COLO829 (cell line): ENCODE results near the gene BMF.
"Not testable (repeated sequence)": the region's sequence is repeated elsewhere in the genome, so short reads cannot be mapped to it uniquely, and the experiment has no call there.

Experiments used
- DNase-seq: peaks from one replicate; pipeline ENCODE4 v3.0.0; 2012; ENCODE audit warnings: low spot score

The BMF gene

DNA sequence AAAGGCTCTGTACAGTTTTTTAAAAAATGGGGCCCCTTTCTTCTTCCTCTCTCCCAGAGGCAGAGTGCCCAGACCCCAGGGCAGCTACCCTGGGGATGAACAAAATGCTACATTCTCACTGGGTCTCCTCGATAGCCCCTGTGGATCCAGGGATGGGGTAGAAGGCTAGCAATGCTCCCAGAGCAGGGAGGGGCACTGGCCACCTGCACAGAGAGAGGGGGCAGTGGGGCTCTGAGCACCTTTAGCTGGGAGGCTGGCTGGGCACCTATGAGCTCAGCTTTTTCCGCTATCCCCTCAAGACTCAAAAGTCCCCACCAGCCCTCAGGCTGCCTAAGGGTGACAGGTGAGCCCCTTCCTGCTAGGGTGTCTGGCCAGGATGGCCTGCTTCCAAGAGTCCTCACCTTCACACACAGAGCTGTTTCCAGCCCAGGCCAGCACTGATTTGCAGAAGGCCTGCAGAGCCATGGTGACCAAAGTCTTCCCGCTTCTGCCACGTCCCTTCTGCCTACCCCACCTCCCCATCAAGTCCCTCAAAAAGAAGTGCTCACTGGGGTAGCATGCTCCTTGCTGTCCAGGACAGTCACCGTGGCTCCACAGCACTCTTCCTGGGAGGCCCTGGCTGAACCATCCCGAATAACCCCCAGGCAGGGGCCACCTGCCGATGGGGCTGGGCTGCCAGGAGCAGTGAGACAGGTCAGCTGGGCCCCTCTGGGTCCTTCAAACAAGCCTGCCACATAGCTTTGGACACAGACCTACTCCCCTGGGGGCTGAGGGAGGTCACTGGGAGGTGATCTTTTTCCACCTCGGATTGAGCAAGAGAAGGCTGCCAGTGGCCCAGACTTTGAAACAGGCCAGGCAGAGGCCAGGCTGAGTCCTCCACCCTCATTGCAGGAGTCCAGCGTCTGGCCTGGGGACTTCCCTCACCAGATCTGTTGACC, 20.4 kb downstream of the BMF start:
- no peak for DNase-seq

DNA sequence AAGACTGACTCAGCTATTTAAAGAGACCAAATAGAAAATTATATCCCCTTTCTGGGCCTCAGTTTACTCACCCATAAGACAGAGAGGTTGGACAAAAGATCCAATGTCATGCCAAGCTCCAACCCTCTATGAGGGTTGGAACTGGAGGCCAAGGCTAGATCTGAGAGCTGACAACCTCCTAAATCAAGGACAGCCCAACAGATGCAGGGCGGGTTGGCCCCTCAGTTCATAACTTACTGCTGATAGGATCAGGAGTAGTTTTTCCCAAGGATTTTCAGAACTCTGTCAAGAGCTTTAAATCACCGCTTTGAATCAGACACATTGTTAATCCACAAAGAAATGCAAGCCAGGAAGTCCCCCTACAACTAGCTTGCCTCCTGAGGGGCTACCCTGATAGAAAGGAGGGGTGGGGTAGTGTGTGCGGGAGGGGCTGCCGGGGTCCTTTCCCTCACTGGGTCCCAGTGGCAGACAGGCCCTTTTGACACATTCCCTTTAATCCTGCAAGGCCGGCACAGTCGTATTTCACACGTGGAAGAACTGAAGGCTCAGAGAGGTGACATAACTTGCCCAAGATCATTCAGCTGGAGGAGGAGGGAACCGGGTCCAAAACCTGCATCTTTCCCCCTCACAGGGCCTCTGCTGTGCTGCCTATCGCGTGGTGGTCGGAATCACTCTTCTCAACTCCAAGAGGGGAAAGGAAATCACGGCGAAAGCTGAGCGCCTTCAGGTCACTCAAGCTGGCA, 21.4 kb downstream of the BMF start:
- no peak for DNase-seq

DNA sequence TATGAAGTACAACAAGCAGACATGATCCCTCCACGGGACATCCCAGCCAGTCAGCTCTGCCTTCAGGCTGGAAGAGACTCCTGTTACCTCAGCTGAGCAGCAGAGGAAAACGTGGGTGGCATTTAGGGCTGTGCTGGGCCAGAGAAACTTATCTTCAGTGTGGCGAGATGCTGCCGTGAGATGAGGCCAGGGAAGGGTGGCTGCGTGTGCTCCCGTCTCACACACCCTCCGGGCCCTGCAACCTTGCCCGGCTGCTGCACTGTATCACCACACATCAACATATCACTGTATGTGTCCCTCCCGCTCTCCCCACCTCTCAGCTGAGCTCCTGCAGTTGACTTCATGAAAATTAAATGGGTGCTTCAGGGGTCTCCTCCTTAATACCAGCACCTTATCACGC, 23.4 kb downstream of the BMF start:
- no peak for DNase-seq

DNA sequence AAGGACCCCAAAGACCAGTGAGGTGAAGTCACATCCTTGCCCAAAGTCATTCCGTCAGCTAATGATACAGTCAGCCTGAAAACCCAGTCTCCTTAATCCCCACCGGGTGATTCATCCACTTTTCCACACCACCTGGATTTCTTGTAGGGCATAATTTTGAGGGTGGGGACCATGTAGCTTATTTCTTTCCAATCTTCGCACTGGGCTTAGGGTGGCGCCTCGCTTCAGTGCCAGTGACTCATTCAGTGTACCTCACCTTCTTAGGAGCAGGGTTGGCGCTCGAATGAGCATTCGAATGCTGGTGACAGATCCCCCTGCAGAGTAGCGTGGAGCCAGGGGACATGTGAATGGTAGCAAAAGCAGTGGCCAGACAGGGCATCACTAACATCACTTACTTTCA, 24.0 kb downstream of the BMF start:
- DNase-seq, result no peak

DNA sequence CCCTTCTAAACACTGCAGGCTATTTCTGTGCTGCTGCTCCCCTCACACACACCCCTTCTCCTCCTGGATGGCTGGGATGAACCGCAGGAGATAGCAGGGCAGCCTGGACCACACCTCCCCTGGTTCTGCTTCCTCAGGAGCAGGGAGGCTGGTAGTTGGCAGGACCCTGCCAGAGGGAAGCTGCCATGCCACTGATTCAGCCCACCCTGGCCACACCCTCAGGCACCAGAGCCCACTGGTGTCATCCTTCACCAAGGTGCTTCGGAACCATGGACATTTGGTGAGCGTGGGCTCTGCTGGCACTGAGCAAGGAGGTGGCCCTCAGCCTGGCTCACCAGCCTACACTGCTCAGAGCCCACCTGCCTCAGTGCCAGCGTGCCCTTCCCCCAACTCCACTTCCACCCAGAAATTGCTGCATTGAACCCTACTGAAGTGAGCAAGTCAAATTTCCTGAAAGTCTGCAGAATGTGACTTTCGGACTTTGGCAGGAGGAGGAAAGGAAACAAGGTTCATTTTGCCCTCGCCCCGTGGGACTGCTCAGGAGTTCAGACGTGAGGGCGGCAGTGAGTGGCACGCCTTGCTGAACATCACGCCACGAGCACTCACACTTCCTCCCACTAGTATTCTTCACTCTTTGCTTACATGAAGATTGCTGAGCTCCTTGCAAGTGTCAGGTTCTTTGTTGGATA, 26.3 kb downstream of the BMF start:
- DNase-seq, result no peak

DNA sequence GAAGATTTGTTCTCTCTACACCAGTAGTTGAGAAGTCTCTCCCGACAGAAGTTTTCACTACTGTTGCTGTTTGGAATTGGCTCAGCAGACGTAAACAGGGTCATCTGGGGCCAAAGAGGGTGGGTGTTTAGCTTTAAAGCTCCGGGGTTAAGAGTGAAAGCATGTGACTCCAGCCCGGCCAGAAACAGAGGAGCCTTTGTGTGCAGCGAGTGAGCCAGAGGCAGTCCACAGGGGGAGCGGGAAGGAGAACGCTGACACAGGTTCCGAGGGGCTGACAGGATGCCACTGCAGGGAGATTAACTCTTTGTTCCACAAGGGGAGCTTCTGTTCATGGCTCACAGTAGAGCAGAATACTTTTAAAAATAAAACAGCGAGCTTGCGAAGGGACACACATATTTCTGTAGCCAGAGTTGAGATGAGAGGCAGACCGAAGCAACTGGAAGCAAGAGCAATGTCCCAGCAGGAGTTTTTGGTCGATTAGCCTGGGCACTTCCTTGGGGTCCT, 26.9 kb downstream of the BMF start:
- DNase-seq, result peak; percentile 87

DNA sequence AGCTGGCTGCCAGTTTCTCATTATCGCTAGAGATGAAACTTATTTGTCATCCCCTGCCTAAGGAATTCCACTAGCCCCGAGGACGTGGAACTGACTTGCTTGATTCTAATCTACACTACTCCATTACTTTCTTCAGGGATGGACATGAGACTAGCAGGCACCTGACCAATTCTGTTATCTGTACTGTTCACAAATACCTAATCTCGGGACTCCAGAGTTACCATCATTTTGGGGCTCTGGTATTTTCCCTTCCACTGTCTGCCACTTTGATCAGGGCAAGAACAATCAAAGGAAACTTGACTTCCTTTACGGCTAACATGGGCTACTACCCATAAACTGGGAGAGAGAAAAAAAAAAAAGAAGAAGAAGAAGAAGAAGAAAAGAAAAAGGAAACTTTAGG, 27.8 kb downstream of the BMF start:
- no peak for DNase-seq

DNA sequence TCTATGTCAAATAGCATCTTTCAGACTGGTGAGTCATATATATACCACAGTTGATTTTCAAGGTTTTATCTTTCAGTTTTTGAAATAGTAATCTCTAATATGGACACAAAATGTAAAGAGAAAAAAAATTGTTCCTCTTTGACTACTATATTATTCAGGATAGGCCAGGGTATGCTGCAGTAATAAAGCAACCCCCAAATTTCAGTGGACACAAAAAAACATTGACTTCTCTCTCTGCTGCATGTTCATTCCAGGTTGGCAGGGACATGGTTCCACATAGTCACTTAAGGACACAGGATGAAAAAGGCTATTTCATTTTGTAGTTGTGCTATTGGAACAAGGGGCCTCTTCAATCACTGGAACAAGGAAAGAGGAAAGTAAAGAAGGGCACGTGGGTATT, 28.6 kb downstream of the BMF start:
- no peak for DNase-seq

DNA sequence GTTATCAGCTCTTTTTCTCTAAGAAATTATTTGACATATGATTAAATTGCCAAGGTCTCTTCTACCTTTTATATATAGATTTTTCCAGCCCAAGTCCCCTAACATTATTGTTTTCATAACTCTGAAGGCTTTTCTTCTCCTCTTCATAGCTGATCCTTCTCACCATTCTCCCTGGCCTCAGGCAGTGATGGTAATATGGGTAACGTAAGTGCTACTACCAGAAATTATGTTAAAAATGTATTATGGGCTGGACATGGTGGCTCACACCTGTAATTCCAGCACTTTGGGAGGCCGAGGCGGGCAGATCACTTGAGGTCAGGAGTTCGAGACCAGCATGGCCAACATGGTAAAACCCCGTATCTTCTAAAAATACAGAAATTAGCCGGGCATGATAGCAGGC, 29.2 kb downstream of the BMF start:
- no peak for DNase-seq

DNA sequence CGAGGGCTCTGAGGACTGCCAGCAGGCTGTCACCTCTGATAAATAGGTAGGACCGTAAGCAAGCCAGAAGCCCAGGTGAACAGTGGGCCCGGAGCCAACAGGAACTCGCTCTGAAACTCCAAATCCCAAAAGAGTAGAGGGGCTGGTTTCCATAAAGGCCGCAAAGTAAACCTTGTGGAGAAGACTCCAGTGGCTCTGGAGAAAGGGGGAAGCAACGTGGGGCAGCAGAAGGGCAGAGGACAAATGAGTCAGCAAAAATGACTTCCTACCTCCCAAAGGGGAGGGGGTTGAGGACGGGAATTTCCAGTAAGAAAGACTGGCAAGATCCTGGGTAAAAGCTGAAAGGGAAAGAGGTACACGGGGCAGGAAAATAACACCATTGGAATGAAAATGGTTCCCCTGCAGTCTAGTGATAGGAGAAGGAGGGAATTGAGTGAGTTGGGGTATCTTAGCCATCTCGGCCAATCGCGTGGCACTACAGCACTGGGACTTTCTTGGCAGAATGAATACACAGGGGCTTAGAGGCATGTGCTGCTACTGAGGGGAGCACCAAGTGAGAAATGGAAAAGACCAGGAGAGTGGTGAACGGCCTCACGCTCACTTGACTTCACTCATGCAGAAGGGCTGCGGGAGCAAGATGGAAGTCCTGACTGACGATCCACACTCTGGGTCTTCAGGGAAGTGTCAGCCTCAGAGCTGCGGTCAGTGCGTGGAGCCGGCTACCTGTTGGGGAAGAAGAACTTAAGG, 33.2 kb downstream of the BMF start:
- no peak for DNase-seq

DNA sequence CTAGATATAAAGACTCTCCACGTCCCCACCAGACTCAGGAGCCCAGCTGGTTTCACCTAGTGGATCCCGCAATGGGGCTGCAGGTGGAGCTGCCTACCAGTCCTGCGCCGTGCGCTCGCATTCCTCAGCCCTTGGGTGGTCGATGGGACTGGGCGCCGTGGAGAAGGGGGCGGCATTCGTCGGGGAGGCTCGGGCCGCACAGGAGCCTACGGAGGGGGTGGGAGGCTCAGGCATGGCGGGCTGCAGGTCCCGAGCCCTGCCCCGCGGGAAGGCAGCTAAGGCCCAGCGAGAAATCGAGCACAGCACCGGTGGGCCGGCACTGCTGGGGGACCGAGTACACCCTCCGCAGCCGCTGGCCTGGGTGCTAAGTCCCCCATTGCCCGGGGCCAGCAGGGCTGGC, 34.0 kb downstream of the BMF start:
- DNase-seq, result not testable (repeated sequence)

DNA sequence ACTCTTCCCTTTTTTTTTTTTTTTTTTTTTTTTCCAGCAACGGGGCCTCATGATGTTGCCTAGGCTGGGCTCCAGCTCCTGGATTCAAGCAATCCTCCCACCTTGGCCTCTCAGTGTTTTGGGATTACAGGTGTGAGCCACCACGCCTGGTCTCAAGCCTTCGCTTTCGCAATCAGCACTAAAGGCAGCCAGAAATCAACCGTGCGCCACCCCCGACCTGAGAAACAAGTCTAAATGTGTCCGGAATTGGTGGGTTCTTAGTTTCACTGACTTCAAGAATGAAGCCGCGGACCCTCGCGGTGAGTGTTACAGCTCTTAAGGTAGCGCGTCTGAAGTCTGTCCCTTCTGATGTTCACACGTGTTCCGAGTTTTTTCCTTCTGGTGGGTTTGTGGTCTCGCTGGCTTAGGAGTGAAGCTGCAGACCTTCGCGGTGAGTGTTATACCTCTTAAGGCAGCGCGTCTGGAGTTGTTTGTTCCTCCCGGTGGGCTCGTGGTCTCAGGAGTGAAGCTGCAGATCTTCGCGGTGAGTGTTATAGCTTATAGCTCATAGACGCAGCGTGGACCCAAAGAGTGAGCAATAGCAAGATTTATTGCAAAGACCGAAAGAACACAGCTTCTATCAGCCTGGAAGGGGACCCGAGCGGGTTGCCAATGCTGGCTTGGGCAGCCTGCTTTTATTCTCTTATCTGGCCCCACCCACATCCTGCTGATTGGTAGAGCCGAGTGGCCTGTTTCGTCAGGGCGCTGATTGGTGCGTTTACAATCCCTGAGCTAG, 34.8 kb downstream of the BMF start:
- not testable (repeated sequence) for DNase-seq

DNA sequence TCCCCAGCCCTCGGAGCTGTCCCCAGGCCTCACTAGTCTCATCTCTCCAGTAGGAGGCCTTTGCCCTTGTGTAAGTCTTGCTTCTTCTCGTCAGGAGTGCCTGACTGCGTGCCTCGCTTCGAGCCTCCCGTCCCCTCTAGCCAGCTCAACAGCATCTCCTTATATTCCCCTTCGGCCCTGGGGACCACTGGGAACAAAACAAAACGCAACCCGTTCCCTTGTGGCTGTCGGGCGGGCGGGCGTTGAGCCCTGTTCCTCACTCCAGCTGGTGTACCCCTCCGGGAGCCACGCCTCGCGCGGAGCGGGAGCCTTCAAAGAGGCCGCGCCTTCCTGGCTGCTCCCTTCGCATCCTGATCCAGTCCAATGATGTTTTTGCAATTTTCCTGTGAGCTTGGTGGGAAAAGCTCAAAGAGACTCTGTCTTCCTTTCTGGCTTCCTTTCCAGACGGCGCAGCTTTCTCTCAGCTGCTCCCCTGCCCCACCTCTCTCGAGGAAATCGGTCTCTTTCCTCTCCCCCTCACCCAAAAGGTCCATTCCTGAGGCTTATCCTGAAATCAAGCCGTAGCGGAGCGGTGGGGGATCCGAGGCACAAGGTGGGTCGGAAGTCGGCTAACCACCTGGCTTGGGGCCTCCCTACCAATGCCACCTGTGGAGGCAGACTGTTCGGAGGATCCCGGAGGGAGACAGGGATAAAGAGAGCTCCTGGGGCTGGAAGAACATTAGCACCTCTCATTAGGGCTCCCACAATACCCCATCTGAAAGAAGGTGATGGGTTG, 36.3 kb downstream of the BMF start:
- no peak for DNase-seq

DNA sequence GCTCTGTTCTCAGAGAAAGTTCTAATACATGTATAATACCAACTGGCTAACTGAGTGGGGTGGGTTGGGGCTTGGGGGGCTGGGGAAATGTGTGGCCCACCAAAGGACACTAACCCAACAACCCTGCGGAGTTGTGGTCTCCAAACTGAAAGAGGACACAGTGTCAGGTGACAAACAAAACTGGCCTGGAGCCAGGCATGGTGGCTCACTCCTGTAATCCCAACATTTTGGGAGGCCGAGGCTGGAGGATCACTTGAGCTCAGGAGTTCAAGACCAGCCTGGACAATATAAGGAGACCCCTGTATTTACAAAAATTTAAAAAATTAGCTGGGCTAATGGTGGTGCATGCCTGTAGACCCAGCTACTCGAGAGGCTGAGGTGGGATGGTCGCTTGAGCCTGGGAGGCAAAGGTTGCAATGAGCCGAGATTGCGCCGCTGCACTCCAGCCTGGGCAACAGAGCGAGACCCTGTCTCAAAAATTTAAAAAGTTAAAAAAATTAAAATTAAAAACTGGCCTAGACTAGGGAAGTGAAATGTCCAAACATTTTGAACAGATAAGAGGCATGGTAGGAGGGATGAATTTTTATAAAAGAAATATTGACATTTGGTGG, 38.0 kb downstream of the BMF start:
- no peak for DNase-seq

DNA sequence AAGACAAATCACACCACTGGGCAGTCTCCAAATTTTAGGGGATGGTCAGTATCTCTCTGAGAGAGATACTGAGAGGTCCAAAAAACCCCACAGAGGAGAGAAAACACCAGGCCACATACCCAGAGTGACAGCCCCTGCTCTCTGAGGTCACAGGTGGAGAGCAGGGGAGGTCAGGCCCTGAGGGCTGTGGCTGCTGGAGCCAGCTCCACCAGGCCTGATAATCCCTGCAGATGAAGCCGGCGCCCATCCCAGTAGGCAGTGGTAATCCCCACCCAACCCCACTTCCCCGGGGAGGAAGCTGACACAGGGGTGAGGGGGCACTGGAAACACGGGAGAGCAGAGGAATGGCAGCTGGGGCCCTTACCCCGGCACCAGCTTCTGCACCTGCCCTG, 38.5 kb downstream of the BMF start:
- DNase-seq, result no peak

DNA sequence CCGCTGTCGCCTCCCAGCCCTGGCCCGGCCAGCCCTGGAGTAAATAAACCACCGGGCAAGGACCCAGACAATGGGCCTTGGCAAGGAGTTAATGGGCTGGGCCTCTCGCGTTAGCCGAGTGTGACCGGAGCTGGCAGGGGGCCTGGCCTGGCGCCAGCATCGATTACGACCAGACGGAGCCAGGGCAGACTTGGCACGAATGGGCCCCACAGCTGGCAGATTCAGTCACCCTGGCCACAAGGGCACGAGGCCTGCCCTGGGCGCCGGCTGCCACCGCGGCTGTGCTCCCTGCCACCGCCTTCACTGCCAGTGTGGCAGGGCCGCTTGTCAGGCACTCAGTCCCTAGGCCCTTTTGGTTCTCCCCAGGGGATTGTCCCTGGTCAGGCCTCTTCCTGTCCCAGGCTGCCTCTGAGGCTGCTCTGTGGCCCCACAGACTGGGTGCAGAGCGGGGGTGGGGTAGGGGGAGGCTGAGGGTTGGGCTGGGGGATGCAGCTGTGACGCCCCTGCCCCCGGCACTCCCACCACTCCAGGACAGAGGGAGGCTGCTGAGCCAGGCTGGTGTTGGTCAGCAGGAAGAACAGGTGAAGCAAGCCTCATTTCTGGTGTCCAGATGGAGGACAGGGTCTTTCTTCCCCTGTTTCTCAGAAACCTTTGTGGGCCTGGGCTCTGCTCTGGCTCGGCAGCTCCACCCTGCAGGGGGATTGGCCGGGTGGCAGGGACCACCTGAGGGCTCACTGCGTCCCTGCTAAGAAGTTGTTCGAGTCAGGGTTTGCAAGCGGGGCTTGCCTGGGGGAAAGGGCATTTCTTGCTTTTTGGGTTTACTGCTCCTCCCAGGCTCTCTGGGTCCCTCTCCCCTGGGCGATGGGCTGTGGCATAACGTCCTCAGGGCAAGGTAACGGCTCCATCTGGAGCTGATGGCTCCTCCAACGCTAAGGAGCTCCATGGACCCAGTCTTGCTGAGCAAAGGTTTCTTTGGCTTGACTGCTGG, 39.2 kb downstream of the BMF start:
- DNase-seq, result peak; percentile 58

DNA sequence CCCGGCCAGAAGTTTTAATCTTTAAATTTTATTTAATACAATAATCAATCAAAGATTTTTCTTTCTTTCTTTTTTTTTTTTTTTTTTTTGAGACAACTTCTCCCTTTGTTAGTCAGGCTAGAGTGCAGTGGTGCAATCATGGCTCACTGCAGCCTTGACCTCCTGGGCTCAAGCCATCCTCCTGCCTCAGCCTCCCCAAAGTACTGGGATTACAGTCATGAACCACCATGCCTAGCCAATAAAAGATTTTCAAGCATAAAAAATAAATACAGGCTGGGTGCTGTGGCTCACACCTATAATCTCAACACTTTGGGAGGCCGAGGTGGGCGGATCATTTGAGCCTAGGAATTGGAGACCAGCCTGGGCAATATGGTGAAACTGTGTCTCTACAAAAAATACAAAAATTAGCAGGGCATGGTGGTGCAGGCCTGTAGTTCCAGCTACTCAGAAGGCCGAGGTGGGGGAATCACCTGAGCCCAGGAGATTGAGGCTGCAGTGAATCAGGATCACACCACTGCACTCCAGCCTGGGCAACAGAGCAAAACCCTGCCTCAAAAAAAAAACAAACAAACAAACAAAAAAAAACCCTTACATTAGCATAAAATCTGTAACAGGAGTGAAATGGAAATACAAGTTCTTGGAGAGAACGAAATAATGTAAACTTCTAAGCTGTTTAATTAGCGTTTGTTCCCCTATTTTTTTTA, 40.6 kb downstream of the BMF start:
- no peak for DNase-seq

DNA sequence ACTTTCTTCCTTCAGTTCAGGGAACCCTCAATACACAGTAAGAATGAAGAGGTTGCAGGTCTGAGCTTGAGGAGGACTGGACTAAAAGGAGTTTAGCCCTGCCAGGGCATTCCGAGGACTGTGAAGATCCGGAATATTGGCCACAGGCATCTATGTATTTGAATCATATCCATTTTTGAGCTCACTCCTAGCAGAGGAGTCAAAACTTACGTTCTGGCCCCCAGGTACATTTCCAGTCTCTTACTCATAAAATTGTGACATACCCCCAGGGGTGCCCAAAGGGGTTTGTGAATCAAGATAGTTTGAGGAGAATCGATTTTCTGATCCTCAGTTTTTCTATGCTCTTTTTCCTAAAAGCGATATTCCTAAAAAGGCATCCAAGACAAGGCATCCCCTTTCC, 42.1 kb downstream of the BMF start:
- no peak for DNase-seq
